HCT116 (cell line): ENCODE data around the gene MORN4.

Experiments used
- SRF ChIP-seq: IDR thresholded peaks from 2 replicates; pipeline ENCODE4 v1.6.1; 2012; ENCODE audit warnings: low read depth
- TF ChIP-seq, protein P1 (sequence below): IDR thresholded peaks from 2 replicates; pipeline ENCODE4 v1.6.1; 2012

GRCh38 chr10:97659589-97659988, 26.3 kb upstream of the MORN4 start:
- TF ChIP-seq, protein P1, sequence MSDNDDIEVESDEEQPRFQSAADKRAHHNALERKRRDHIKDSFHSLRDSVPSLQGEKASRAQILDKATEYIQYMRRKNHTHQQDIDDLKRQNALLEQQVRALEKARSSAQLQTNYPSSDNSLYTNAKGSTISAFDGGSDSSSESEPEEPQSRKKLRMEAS, result no peak
- no peak for TF ChIP-seq SRF
